HEK293 (cell line): ENCODE data around the gene GPR148.

Source experiments
- CTCF ChIA-PET: fragments of 350-600 bp; formaldehyde crosslinking; extraction: SDS; loops from one replicate; lab custom pipeline; 2021; ENCODE audit warnings: antibody characterized with exemption; lab: Yijun Ruan, JAX
- POLR2A ChIA-PET: fragments of 300-600 bp; formaldehyde crosslinking; extraction: SDS; loops from one replicate; lab custom pipeline; 2020; ENCODE audit warnings: antibody characterized with exemption, inconsistent platforms; lab: Yijun Ruan, JAX
- H3K27ac ChIP-seq: fragments of 200-500 bp; sonication (Bioruptor generic); 2 replicates; pipeline ENCODE4 v1.5.1; 2014; ENCODE audit warnings: low read depth, low read length, control low read depth, inconsistent platforms; ENCODE audit errors: extremely low read depth
- H3K36me3 ChIP-seq, 2 experiments: fragments of 200-500 bp in 1 of 2; sonication (Bioruptor generic) in 1 of 2; 1 replicate in 1 of 2; 2 replicates in 1 of 2; pipeline ENCODE4 v1.5.1; 2014 to 2017; ENCODE audit warnings: inconsistent platforms in 2 of 2, low read length in 2 of 2; ENCODE audit not compliant: control insufficient read depth in 2 of 2, insufficient read depth in 1 of 2
- H3K4me1 ChIP-seq: fragments of 200-500 bp; sonication (Bioruptor generic); 2 replicates; pipeline ENCODE4 v1.5.1; 2014; ENCODE audit warnings: mild to moderate bottlenecking, low read length, inconsistent platforms; ENCODE audit not compliant: control insufficient read depth, insufficient read depth
- H3K4me3 ChIP-seq: 2 replicates; pipeline ENCODE4 v1.5.1; 2011; ENCODE audit warnings: low read depth, mild to moderate bottlenecking, control low read depth, low read length, moderate library complexity
- H3K9me3 ChIP-seq: fragments of 200-500 bp; sonication (Bioruptor generic); 2 replicates; pipeline ENCODE4 v1.5.1; 2014; ENCODE audit warnings: low read depth, low read length, inconsistent platforms; ENCODE audit not compliant: control insufficient read depth, insufficient read depth
- IKZF3 ChIP-seq: fragments of 450-650 bp; IDR thresholded peaks from 2 replicates; pipeline ENCODE4 v1.5.0; 2018; ENCODE audit warnings: missing biosample characterization, mild to moderate bottlenecking, missing genetic modification characterization, moderate library complexity
- KLF8 ChIP-seq: fragments of 450-650 bp; formaldehyde crosslinking; IDR thresholded peaks from 2 replicates; pipeline ENCODE4 v1.5.1; 2016; ENCODE audit warnings: missing biosample characterization, missing genetic modification characterization
- SCRT1 ChIP-seq: fragments of 450-650 bp; formaldehyde crosslinking; IDR thresholded peaks from 2 replicates; pipeline ENCODE4 v1.5.1; 2016; ENCODE audit warnings: missing biosample characterization, missing genetic modification characterization, borderline replicate concordance
- SETDB1 ChIP-seq: IDR thresholded peaks from one replicate; pipeline ENCODE4 v1.6.1; 2017; ENCODE audit warnings: mild to moderate bottlenecking, low read length, moderate library complexity, mixed read lengths; ENCODE audit not compliant: insufficient read length
- TRIM28 ChIP-seq: IDR thresholded peaks from 2 replicates; pipeline ENCODE4 v1.6.1; 2011; ENCODE audit warnings: low read length, control low read depth, borderline replicate concordance
- ZNF133 ChIP-seq: fragments of 450-650 bp; formaldehyde crosslinking; IDR thresholded peaks from 2 replicates; pipeline ENCODE4 v1.5.1; 2016; ENCODE audit warnings: missing biosample characterization, missing genetic modification characterization
- ZNF146 ChIP-seq: fragments of 450-650 bp; formaldehyde crosslinking; IDR thresholded peaks from 2 replicates; pipeline ENCODE4 v1.5.1; 2016; ENCODE audit warnings: missing biosample characterization, missing genetic modification characterization
- ZNF16 ChIP-seq: fragments of 450-650 bp; formaldehyde crosslinking; IDR thresholded peaks from 2 replicates; pipeline ENCODE4 v1.5.1; 2016; ENCODE audit warnings: low read depth, missing biosample characterization, missing genetic modification characterization
- ZNF169 ChIP-seq: fragments of 450-650 bp; formaldehyde crosslinking; IDR thresholded peaks from 2 replicates; pipeline ENCODE4 v1.5.1; 2016; ENCODE audit warnings: missing biosample characterization, missing genetic modification characterization
- ZNF19 ChIP-seq: fragments of 450-650 bp; formaldehyde crosslinking; IDR thresholded peaks from 2 replicates; pipeline ENCODE4; 2016; ENCODE audit warnings: missing biosample characterization, missing genetic modification characterization, low read depth
- ZNF248 ChIP-seq: fragments of 450-650 bp; formaldehyde crosslinking; IDR thresholded peaks from 2 replicates; pipeline ENCODE4 v1.5.1; 2017; ENCODE audit warnings: missing biosample characterization, missing genetic modification characterization
- ZNF292 ChIP-seq: fragments of 450-650 bp; formaldehyde crosslinking; IDR thresholded peaks from 2 replicates; pipeline ENCODE4 v1.5.1; 2016; ENCODE audit warnings: low read depth, missing biosample characterization, missing genetic modification characterization, borderline replicate concordance
- ZNF37A ChIP-seq: fragments of 450-650 bp; IDR thresholded peaks from 2 replicates; pipeline ENCODE4 v1.5.1; 2018; ENCODE audit warnings: missing biosample characterization, missing genetic modification characterization
- ZNF404 ChIP-seq: fragments of 450-650 bp; formaldehyde crosslinking; IDR thresholded peaks from 2 replicates; pipeline ENCODE4 v1.5.1; 2017; ENCODE audit warnings: missing biosample characterization, missing genetic modification characterization
- ZNF426 ChIP-seq: fragments of 450-650 bp; formaldehyde crosslinking; IDR thresholded peaks from 2 replicates; pipeline ENCODE4 v1.5.1; 2017; ENCODE audit warnings: missing biosample characterization, missing genetic modification characterization, mild to moderate bottlenecking, inconsistent platforms, moderate library complexity
- ZNF501 ChIP-seq: fragments of 450-650 bp; formaldehyde crosslinking; IDR thresholded peaks from 2 replicates; pipeline ENCODE4 v1.5.1; 2016; ENCODE audit warnings: missing biosample characterization, missing genetic modification characterization
- ZNF548 ChIP-seq: fragments of 450-650 bp; formaldehyde crosslinking; IDR thresholded peaks from 2 replicates; pipeline ENCODE4 v1.5.1; 2016; ENCODE audit warnings: missing biosample characterization, missing genetic modification characterization
- ZNF561 ChIP-seq: fragments of 450-650 bp; IDR thresholded peaks from 2 replicates; pipeline ENCODE4 v1.5.1; 2018; ENCODE audit warnings: missing biosample characterization, missing genetic modification characterization, borderline replicate concordance
- ZNF585B ChIP-seq: fragments of 450-650 bp; formaldehyde crosslinking; IDR thresholded peaks from 2 replicates; pipeline ENCODE4 v1.5.1; 2016; ENCODE audit warnings: missing biosample characterization, missing genetic modification characterization
- ZNF670 ChIP-seq: fragments of 450-650 bp; formaldehyde crosslinking; IDR thresholded peaks from 2 replicates; pipeline ENCODE4 v1.5.1; 2016; ENCODE audit warnings: missing biosample characterization, missing genetic modification characterization, low read depth
- ZNF777 ChIP-seq: fragments of 450-650 bp; formaldehyde crosslinking; IDR thresholded peaks from 2 replicates; pipeline ENCODE4 v1.5.1; 2017; ENCODE audit warnings: missing biosample characterization, missing genetic modification characterization, borderline replicate concordance
- TF ChIP-seq, protein P1 (sequence below): fragments of 450-650 bp; formaldehyde crosslinking; conservative IDR thresholded peaks from 2 replicates; pipeline ENCODE4 v1.5.1; 2016; ENCODE audit warnings: low read depth, missing biosample characterization, missing genetic modification characterization
- TF ChIP-seq, protein P2 (sequence below): fragments of 450-650 bp; formaldehyde crosslinking; IDR thresholded peaks from 2 replicates; pipeline ENCODE4 v1.5.1; 2016; ENCODE audit warnings: missing biosample characterization, missing genetic modification characterization, borderline replicate concordance
- TF ChIP-seq, protein P3 (sequence below): fragments of 450-650 bp; formaldehyde crosslinking; IDR thresholded peaks from 2 replicates; pipeline ENCODE4 v1.5.1; 2016; ENCODE audit warnings: missing biosample characterization, missing genetic modification characterization

GPR148 gene

DNA sequence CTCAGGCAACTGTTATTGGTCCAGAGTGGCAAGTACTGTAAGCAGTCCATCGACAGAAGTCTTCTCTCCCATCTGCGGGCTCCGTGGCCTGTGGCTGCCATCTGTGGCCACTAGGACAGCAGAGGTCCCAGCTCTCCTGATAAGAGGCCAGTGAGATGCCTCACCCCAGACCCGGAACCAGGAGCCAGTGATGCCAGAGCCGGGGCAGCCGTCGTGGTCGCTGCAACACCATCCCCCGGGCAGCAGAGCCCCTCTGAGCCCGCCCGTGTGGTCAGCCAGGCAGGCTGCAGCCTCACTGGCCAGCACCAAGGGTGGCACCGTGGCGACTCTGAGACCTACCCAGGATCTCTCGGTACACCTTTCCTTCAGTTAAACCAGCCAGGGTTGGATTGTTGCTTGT, 8.7 kb downstream of the GPR148 start:
- TF ChIP-seq ZNF777 (tag by site-specific recombination): no peak
- TF ChIP-seq, protein P1, sequence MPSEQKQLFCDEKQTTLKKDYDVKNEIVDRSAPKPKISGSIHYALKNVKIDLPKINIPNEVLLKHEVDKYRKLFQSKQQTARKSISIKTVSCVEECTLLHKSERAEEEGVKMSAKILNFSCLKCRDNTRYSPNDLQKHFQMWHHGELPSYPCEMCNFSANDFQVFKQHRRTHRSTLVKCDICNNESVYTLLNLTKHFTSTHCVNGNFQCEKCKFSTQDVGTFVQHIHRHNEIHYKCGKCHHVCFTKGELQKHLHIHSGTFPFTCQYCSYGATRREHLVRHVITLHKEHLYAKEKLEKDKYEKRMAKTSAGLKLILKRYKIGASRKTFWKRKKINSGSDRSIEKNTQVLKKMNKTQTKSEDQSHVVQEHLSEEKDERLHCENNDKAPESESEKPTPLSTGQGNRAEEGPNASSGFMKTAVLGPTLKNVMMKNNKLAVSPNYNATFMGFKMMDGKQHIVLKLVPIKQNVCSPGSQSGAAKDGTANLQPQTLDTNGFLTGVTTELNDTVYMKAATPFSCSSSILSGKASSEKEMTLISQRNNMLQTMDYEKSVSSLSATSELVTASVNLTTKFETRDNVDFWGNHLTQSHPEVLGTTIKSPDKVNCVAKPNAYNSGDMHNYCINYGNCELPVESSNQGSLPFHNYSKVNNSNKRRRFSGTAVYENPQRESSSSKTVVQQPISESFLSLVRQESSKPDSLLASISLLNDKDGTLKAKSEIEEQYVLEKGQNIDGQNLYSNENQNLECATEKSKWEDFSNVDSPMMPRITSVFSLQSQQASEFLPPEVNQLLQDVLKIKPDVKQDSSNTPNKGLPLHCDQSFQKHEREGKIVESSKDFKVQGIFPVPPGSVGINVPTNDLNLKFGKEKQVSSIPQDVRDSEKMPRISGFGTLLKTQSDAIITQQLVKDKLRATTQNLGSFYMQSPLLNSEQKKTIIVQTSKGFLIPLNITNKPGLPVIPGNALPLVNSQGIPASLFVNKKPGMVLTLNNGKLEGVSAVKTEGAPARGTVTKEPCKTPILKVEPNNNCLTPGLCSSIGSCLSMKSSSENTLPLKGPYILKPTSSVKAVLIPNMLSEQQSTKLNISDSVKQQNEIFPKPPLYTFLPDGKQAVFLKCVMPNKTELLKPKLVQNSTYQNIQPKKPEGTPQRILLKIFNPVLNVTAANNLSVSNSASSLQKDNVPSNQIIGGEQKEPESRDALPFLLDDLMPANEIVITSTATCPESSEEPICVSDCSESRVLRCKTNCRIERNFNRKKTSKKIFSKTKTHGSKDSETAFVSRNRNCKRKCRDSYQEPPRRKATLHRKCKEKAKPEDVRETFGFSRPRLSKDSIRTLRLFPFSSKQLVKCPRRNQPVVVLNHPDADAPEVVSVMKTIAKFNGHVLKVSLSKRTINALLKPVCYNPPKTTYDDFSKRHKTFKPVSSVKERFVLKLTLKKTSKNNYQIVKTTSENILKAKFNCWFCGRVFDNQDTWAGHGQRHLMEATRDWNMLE (tag by site-specific recombination): no peak
- TF ChIP-seq ZNF585B (tag by site-specific recombination): no peak
- no peak for TF ChIP-seq ZNF169 (tag by site-specific recombination)
- TF ChIP-seq, protein P2, sequence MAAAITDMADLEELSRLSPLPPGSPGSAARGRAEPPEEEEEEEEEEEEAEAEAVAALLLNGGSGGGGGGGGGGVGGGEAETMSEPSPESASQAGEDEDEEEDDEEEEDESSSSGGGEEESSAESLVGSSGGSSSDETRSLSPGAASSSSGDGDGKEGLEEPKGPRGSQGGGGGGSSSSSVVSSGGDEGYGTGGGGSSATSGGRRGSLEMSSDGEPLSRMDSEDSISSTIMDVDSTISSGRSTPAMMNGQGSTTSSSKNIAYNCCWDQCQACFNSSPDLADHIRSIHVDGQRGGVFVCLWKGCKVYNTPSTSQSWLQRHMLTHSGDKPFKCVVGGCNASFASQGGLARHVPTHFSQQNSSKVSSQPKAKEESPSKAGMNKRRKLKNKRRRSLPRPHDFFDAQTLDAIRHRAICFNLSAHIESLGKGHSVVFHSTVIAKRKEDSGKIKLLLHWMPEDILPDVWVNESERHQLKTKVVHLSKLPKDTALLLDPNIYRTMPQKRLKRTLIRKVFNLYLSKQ (tag by site-specific recombination): no peak
- TF ChIP-seq ZNF561 (tag by site-specific recombination): no peak
- no peak for TF ChIP-seq ZNF404
- TF ChIP-seq ZNF248 (tag by site-specific recombination): no peak
- Histone ChIP-seq H3K36me3 (no peaks in the 10 kb centered on the region), H3K4me3 (no peak overlapping the region), H3K27ac (no peak overlapping the region), H3K4me1 (no peaks in the 10 kb centered on the region), H3K9me3 (no peaks in the 10 kb centered on the region)
- ChIA-PET CTCF (no interaction called here), POLR2A (no interaction called here)

DNA sequence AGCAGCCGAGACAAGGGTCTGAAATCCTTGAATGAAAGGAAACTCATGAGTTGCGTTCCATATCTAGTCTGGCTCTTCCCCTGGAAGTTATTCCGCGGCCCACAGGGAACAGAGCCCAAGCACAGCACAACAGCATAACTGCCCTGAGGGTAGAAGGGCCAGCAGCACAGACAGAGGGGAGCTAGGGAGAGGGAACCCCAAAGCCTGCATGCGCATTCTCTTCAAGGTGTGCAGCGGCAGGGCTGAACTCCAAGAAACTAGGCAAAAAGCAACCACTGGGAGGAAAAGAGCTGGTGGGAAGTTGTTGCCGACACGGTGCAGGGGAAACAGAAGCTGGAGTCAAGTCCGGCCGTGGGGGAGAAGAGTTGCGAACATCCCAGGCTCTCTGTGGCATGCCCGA, 11.8 kb downstream of the GPR148 start:
- ChIA-PET POLR2A (no interaction called here), CTCF (no interaction called here)
- H3K27ac ChIP-seq: no peak overlapping the region
- H3K9me3 ChIP-seq: no peaks in the 10 kb centered on the region
- H3K36me3 ChIP-seq: no peaks in the 10 kb centered on the region
- no peaks in the 10 kb centered on the region for H3K4me1 ChIP-seq
- no peak overlapping the region for H3K4me3 ChIP-seq
- no peak for TF ChIP-seq SETDB1
- TF ChIP-seq ZNF426 (tag by site-specific recombination): no peak
- no peak for TF ChIP-seq IKZF3 (tag by site-specific recombination)
- no peak for TF ChIP-seq ZNF670
- TF ChIP-seq, protein P3, sequence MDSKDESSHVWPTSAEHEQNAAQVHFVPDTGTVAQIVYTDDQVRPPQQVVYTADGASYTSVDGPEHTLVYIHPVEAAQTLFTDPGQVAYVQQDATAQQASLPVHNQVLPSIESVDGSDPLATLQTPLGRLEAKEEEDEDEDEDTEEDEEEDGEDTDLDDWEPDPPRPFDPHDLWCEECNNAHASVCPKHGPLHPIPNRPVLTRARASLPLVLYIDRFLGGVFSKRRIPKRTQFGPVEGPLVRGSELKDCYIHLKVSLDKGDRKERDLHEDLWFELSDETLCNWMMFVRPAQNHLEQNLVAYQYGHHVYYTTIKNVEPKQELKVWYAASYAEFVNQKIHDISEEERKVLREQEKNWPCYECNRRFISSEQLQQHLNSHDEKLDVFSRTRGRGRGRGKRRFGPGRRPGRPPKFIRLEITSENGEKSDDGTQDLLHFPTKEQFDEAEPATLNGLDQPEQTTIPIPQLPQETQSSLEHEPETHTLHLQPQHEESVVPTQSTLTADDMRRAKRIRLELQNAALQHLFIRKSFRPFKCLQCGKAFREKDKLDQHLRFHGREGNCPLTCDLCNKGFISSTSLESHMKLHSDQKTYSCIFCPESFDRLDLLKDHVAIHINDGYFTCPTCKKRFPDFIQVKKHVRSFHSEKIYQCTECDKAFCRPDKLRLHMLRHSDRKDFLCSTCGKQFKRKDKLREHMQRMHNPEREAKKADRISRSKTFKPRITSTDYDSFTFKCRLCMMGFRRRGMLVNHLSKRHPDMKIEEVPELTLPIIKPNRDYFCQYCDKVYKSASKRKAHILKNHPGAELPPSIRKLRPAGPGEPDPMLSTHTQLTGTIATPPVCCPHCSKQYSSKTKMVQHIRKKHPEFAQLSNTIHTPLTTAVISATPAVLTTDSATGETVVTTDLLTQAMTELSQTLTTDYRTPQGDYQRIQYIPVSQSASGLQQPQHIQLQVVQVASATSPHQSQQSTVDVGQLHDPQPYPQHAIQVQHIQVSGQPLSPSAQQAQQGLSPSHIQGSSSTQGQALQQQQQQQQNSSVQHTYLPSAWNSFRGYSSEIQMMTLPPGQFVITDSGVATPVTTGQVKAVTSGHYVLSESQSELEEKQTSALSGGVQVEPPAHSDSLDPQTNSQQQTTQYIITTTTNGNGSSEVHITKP (tag by site-specific recombination): no peak
- TF ChIP-seq ZNF37A: no peak
- TF ChIP-seq ZNF548: no peak
- TF ChIP-seq ZNF19 (tag by site-specific recombination): no peak
- TF ChIP-seq ZNF16 (tag by site-specific recombination): no peak
- TF ChIP-seq ZNF292 (tag by site-specific recombination): no peak
- TF ChIP-seq ZNF146 (tag by site-specific recombination): no peak
- TF ChIP-seq ZNF501 (tag by site-specific recombination): no peak
- TF ChIP-seq KLF8: no peak
- TF ChIP-seq TRIM28: no peak
- TF ChIP-seq ZNF133: no peak
- no peak for TF ChIP-seq SCRT1 (tag by site-specific recombination)
